Measurements from ENCODE around the gene KHDC1L. TPM values are rescaled to one million over a fixed set of nuclear protein-coding genes. Genes with fewer than 3 reads are reported as not detected.

The KHDC1L gene
- polyA plus RNA-seq, 1 donor, result 0.13 TPM

- Histone ChIP-seq H3K9me3 (ENCODE audit: control insufficient read depth, low read depth, low read length) (no peaks in the 10 kb centered on the region), H3K4me3 (ENCODE audit: low read length) (no peak overlapping the region), H3K36me3 (ENCODE audit: control insufficient read depth, insufficient read depth, low read length) (no peaks in the 10 kb centered on the region), H3K27me3 (ENCODE audit: control insufficient read depth, insufficient read depth, low read length) (no peaks in the 10 kb centered on the region), H3K4me1 (ENCODE audit: control insufficient read depth, insufficient read depth, low read length) (no peaks in the 10 kb centered on the region), H3K27ac (ENCODE audit: low read length) (no peak overlapping the region)
- no peak for DNase-seq
- no CpG with 5 or more reads among the region's 6 CpGs for WGBS (ENCODE audit: insufficient coverage, low lambda C conversion rate)
Observed at GRCh38 chr6:73180076-73180738, 45.1 kb downstream of the KHDC1L start.

DNA sequence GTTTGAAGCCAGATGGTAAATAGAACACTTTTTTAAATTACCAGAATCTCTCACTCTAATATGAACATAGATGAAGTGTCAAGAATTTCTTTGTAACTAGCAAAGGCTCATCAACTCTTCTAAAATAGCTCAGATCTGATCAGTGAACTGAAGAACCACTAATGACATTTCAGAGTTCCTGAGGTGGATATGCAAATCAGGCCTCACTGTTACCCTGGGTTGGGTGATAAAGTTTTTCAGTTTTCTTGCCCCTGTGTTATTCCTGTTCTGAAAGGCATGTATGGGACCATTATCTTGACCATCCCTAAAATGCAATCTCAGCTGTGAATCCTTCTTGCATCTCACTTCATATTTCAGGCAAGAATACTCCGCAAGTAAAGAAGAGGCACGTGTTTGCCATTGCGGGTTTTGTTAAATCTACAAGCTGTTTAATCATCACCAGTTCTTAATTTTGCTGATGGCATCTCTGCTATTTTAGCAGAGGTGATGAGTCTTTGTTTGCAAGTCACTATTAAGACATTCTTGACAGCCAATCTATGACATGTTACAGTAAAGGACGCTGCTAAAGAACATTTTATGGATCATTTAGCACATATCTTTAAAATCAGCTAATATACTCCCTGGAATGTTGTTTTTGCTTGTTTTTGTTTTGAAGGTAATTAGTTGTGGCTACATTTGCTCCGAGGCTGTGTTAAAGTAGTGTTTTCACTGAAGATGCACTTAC, 47.9 kb downstream of the KHDC1L start:
- no peaks in the 10 kb centered on the region for H3K36me3 ChIP-seq (ENCODE audit: control insufficient read depth, insufficient read depth, low read length)
- no peaks in the 10 kb centered on the region for H3K27me3 ChIP-seq (ENCODE audit: control insufficient read depth, insufficient read depth, low read length)
- no CpG with 5 or more reads among the region's 5 CpGs for WGBS (ENCODE audit: insufficient coverage, low lambda C conversion rate)
- no peak for DNase-seq
- H3K4me3 ChIP-seq (ENCODE audit: low read length), result no peak overlapping the region
- H3K9me3 ChIP-seq (ENCODE audit: control insufficient read depth, low read depth, low read length), result no peaks in the 10 kb centered on the region
- no peak overlapping the region for H3K27ac ChIP-seq (ENCODE audit: low read length)
- H3K4me1 ChIP-seq (ENCODE audit: control insufficient read depth, insufficient read depth, low read length), result no peaks in the 10 kb centered on the region

DNA sequence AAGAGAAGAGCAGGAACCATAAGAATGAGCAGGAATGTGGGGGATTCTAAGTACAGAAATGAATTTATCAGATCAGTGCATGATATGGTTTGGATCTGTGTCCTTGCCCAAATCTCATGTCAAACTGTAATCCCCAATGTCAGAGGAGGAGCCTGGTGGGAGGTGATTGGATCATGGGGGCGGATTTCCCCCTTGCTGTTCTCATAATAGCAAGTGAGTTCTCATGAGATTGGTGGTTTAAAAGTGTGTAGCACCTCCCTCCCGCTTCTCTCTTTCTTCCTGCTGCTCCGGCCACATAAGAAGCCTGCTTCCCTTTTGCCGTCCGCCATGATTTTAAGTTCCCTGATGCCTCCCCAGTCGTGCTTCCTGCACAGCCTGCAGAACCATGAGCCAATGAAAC, 49.2 kb downstream of the KHDC1L start:
- H3K36me3 ChIP-seq (ENCODE audit: control insufficient read depth, insufficient read depth, low read length), result no peaks in the 10 kb centered on the region
- DNase-seq, result no peak
- H3K4me3 ChIP-seq (ENCODE audit: low read length), result no peak overlapping the region
- H3K4me1 ChIP-seq (ENCODE audit: control insufficient read depth, insufficient read depth, low read length), result no peaks in the 10 kb centered on the region
- H3K9me3 ChIP-seq (ENCODE audit: control insufficient read depth, low read depth, low read length), result no peaks in the 10 kb centered on the region
- H3K27ac ChIP-seq (ENCODE audit: low read length), result no peak overlapping the region
- WGBS (ENCODE audit: insufficient coverage, low lambda C conversion rate), result no CpG with 5 or more reads among the region's 6 CpGs
- no peaks in the 10 kb centered on the region for H3K27me3 ChIP-seq (ENCODE audit: control insufficient read depth, insufficient read depth, low read length)

GRCh38 chr6:73174646-73175045, 50.6 kb downstream of the KHDC1L start:
- WGBS (ENCODE audit: insufficient coverage, low lambda C conversion rate), result no CpG with 5 or more reads among the region's 4 CpGs
- Histone ChIP-seq H3K4me1 (ENCODE audit: control insufficient read depth, insufficient read depth, low read length) (no peaks in the 10 kb centered on the region), H3K4me3 (ENCODE audit: low read length) (no peak overlapping the region), H3K9me3 (ENCODE audit: control insufficient read depth, low read depth, low read length) (no peaks in the 10 kb centered on the region), H3K27me3 (ENCODE audit: control insufficient read depth, insufficient read depth, low read length) (no peaks in the 10 kb centered on the region), H3K27ac (ENCODE audit: low read length) (no peak overlapping the region), H3K36me3 (ENCODE audit: control insufficient read depth, insufficient read depth, low read length) (no peaks in the 10 kb centered on the region)
- DNase-seq, result no peak

Other genes starting within 250 kb of the KHDC1L start
- 4.2 TPM for gene KHDC1, start 37.7 kb upstream of the KHDC1L start, polyA plus RNA-seq
- gene DPPA5, start 128.8 kb upstream of the KHDC1L start, polyA plus RNA-seq, result not detected
- not detected for gene KHDC3L, start 137.2 kb upstream of the KHDC1L start, polyA plus RNA-seq
- gene OOEP, start 144.4 kb upstream of the KHDC1L start, polyA plus RNA-seq, result 0.43 TPM
- gene DDX43, start 169.3 kb upstream of the KHDC1L start, polyA plus RNA-seq, result 0.63 TPM
- gene CGAS, start 226.8 kb upstream of the KHDC1L start, polyA plus RNA-seq, result 2.8 TPM
- gene MTO1, start 236.2 kb upstream of the KHDC1L start, polyA plus RNA-seq, result 24.0 TPM

All from large intestine (tissue), 3 donors.